ENCODE measurements around the gene LRRC1.

- TF ChIP-seq POLR2AphosphoS5 (IDR thresholded peaks at IDR 0.05) (no peak), POLR2A (IDR thresholded peaks at IDR 0.05; ENCODE audit: low read depth) (no peak), EP300 (IDR thresholded peaks at IDR 0.05) (no peak)
- TF ChIP-seq, protein P1, sequence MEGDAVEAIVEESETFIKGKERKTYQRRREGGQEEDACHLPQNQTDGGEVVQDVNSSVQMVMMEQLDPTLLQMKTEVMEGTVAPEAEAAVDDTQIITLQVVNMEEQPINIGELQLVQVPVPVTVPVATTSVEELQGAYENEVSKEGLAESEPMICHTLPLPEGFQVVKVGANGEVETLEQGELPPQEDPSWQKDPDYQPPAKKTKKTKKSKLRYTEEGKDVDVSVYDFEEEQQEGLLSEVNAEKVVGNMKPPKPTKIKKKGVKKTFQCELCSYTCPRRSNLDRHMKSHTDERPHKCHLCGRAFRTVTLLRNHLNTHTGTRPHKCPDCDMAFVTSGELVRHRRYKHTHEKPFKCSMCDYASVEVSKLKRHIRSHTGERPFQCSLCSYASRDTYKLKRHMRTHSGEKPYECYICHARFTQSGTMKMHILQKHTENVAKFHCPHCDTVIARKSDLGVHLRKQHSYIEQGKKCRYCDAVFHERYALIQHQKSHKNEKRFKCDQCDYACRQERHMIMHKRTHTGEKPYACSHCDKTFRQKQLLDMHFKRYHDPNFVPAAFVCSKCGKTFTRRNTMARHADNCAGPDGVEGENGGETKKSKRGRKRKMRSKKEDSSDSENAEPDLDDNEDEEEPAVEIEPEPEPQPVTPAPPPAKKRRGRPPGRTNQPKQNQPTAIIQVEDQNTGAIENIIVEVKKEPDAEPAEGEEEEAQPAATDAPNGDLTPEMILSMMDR (IDR thresholded peaks at IDR 0.05), result no peak
These were observed 80.2 kb downstream of the LRRC1 start for GRCh38 chr6:53874964-53875363.

All from esophagus muscularis mucosa (tissue), 4 donors.